ENCODE measurements around the gene TIMD4.

DNA sequence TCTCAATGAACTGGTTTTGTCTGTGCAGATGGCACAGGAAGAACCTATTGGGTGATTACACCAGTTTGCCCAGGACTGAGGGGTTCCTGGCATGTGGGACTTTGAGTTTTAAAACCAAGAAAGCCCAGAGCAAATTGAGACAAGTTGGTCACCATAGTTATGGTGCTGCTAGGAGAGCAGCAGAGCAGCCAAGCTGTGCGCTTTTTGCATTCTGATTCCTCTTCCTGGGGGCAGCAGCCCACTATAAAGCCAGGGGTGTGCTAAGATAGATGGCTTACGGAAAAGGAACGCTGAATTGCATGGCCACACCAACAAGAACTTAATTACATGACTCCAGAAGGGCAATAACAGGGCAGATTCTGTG lies 49.7 kb downstream of the TIMD4 start:
- TF ChIP-seq TAF1 (IDR thresholded peaks at IDR 0.05; ENCODE audit: low read depth): no peak
- TF ChIP-seq EP300 (IDR thresholded peaks at IDR 0.05; ENCODE audit: borderline replicate concordance): no peak
- TF ChIP-seq TCF12 (IDR thresholded peaks at IDR 0.05; ENCODE audit: low read depth): no peak
- TF ChIP-seq RAD21 (IDR thresholded peaks at IDR 0.05; ENCODE audit: low read depth): no peak
- TF ChIP-seq YY1 (IDR thresholded peaks at IDR 0.05; ENCODE audit: low read depth): no peak
- TF ChIP-seq ZBTB7A (IDR thresholded peaks at IDR 0.05; ENCODE audit: low read depth): no peak
- TF ChIP-seq, protein P1, sequence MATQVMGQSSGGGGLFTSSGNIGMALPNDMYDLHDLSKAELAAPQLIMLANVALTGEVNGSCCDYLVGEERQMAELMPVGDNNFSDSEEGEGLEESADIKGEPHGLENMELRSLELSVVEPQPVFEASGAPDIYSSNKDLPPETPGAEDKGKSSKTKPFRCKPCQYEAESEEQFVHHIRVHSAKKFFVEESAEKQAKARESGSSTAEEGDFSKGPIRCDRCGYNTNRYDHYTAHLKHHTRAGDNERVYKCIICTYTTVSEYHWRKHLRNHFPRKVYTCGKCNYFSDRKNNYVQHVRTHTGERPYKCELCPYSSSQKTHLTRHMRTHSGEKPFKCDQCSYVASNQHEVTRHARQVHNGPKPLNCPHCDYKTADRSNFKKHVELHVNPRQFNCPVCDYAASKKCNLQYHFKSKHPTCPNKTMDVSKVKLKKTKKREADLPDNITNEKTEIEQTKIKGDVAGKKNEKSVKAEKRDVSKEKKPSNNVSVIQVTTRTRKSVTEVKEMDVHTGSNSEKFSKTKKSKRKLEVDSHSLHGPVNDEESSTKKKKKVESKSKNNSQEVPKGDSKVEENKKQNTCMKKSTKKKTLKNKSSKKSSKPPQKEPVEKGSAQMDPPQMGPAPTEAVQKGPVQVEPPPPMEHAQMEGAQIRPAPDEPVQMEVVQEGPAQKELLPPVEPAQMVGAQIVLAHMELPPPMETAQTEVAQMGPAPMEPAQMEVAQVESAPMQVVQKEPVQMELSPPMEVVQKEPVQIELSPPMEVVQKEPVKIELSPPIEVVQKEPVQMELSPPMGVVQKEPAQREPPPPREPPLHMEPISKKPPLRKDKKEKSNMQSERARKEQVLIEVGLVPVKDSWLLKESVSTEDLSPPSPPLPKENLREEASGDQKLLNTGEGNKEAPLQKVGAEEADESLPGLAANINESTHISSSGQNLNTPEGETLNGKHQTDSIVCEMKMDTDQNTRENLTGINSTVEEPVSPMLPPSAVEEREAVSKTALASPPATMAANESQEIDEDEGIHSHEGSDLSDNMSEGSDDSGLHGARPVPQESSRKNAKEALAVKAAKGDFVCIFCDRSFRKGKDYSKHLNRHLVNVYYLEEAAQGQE (IDR thresholded peaks at IDR 0.05; ENCODE audit: low read depth): no peak
- TF ChIP-seq, protein P2, sequence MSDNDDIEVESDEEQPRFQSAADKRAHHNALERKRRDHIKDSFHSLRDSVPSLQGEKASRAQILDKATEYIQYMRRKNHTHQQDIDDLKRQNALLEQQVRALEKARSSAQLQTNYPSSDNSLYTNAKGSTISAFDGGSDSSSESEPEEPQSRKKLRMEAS (IDR thresholded peaks at IDR 0.05): no peak
- no peak for TF ChIP-seq FOXM1 (IDR thresholded peaks at IDR 0.05; ENCODE audit: borderline replicate concordance, low read depth)

All from Ishikawa (cell line).